ENCODE data around the gene PAXIP1. TPM values are rescaled to one million over a fixed set of nuclear protein-coding genes. Genes with fewer than 3 reads are reported as not detected.

The PAXIP1 gene
- total and polyA plus RNA-seq, 2 donors (not counting 3 experiments of a cell fraction or from before 2014, with no cell fraction given), result 10.0 to 15.8 TPM

DNA sequence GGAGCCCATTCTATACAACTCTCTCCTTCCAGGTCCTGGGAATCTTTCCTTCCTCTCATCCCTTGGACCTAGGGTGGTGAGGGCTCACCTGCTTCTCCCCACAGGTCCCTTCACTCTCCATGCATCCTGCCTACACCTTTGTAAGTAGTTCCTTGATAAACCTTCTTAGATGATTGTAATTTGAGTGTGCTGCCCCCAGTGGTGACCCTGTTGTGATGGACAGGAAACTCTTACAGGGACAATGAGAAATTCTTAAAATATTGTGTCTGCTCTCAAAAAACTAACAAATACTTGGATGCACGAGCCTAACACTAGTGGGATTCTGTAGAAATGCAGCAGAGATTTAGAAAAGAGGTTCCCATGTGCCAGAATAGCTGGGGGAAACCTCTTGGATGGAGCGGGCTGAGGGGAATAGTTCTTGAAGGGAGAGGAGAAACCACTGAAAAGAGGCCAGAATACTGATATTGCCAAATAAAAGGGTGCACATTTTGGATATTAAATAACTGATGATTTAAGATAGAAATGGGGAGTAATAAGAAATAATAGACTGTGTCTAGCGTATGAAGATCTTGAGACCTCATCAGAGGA, 6.7 kb upstream of the PAXIP1 start:
- BruUV-seq (replicated peaks), result no TSS peak
- H3K4me1 ChIP-seq (ENCODE audit: control insufficient read depth, extremely low read depth, insufficient read depth, low read length), result no peaks in the 10 kb centered on the region
- TF ChIP-seq, protein P1, sequence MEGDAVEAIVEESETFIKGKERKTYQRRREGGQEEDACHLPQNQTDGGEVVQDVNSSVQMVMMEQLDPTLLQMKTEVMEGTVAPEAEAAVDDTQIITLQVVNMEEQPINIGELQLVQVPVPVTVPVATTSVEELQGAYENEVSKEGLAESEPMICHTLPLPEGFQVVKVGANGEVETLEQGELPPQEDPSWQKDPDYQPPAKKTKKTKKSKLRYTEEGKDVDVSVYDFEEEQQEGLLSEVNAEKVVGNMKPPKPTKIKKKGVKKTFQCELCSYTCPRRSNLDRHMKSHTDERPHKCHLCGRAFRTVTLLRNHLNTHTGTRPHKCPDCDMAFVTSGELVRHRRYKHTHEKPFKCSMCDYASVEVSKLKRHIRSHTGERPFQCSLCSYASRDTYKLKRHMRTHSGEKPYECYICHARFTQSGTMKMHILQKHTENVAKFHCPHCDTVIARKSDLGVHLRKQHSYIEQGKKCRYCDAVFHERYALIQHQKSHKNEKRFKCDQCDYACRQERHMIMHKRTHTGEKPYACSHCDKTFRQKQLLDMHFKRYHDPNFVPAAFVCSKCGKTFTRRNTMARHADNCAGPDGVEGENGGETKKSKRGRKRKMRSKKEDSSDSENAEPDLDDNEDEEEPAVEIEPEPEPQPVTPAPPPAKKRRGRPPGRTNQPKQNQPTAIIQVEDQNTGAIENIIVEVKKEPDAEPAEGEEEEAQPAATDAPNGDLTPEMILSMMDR (IDR thresholded peaks at IDR 0.05; ENCODE audit: extremely low read depth in 1 of 2, insufficient read depth in 1 of 2, low read depth in 1 of 2, low read length in 2 of 2), result peak; percentile 29 to 49
- no peak for TF ChIP-seq POLR2A (IDR thresholded peaks at IDR 0.05; ENCODE audit: low read depth, low read length)
- no peak for TF ChIP-seq MYC (IDR thresholded peaks at IDR 0.05; ENCODE audit: low read depth, low read length)
- H3K9ac ChIP-seq (replicated peaks; ENCODE audit: extremely low read depth, insufficient read depth, low read length), result no peak overlapping the region
- no peaks in the 10 kb centered on the region for H3K36me3 ChIP-seq (ENCODE audit: control insufficient read depth in 2 of 2, extremely low read depth in 1 of 2, insufficient read depth in 2 of 2, low read length in 2 of 2)
- H3K79me2 ChIP-seq (ENCODE audit: control insufficient read depth, insufficient read depth, low read length), result no peaks in the 10 kb centered on the region
- no peak overlapping the region for H2AFZ ChIP-seq (ENCODE audit: low read depth, low read length)
- H3K27me3 ChIP-seq (ENCODE audit: control insufficient read depth in 2 of 2, insufficient read depth in 2 of 2, low read length in 2 of 2), result peaks cover 0 to 2% of the 10 kb centered on the region in 2 experiments
- H3K9me1 ChIP-seq (replicated peaks; ENCODE audit: control insufficient read depth, extremely low read depth, insufficient read depth, low read length), result no peaks in the 10 kb centered on the region
- DNase-seq (ENCODE audit: low read depth, low spot score), result peak; percentile 22
- no peaks in the 10 kb centered on the region for H4K20me1 ChIP-seq (replicated peaks; ENCODE audit: control insufficient read depth, extremely low read depth, insufficient read depth, low read length)
- H3K27ac ChIP-seq (ENCODE audit: insufficient read depth, low read depth, low read length), result no peak overlapping the region
- no peaks in the 10 kb centered on the region for H3K9me3 ChIP-seq (replicated peaks; ENCODE audit: control insufficient read depth, insufficient read depth, low read length)
- POLR2A ChIA-PET, result no interaction called here
- CTCF ChIA-PET, result interaction anchor here (1.0 to 2.3 kb wide), 9 partner anchors 8 to 374 kb away, joined by 3 to 11 read pairs (median 3); no protein-coding TSS in a partner anchor
- no peak overlapping the region for H3K4me3 ChIP-seq (replicated peaks in 1 of 3; ENCODE audit: insufficient read depth in 1 of 3, low read depth in 1 of 3, low read length in 3 of 3)
- dilution Hi-C loops (cut with MboI; ENCODE audit: extremely low pct_ligation_motif_present, low sequenced_read_pairs), result no loop called here
- intact Hi-C loops (cut with micrococcal nuclease), result loop anchor here (2.0 kb wide), 1 partner anchor 83 kb away; no protein-coding TSS in a partner anchor
- no peak for FAIRE-seq
- no peak overlapping the region for H3K4me2 ChIP-seq (ENCODE audit: insufficient read depth, low read length)

DNA sequence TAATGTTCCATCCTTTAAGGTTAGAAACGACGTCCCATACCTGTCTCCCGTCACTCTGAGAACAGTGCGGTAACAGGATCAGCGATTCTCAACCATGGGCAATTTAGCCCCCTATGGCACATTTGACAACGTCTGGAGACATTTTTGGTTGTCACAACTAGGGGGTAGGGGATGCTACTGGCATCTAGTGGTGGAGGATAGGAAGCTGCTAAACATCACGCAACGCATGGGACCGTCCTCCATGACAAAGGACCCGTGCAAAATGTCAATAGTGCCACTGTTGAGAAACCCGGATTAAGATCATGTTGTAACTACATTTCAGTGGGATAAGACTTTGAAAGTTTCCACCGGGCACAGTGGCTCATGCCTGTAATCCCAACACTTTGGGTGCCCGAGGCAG, 5.0 kb upstream of the PAXIP1 start:
- ChIA-PET POLR2A (no interaction called here), CTCF (interaction anchor here (1.1 to 1.7 kb wide), 6 partner anchors 13 to 376 kb away, joined by 3 to 10 read pairs (median 4); no protein-coding TSS in a partner anchor)
- peak; percentile 4 for FAIRE-seq
- no peaks in the 10 kb centered on the region for H4K20me1 ChIP-seq (replicated peaks; ENCODE audit: control insufficient read depth, extremely low read depth, insufficient read depth, low read length)
- peaks cover 7% of the 10 kb centered on the region for H3K79me2 ChIP-seq (ENCODE audit: control insufficient read depth, insufficient read depth, low read length)
- no peak overlapping the region for H2AFZ ChIP-seq (ENCODE audit: low read depth, low read length)
- no peaks in the 10 kb centered on the region for H3K9me3 ChIP-seq (replicated peaks; ENCODE audit: control insufficient read depth, insufficient read depth, low read length)
- no peak overlapping the region for H3K4me2 ChIP-seq (ENCODE audit: insufficient read depth, low read length)
- peaks cover 5% of the 10 kb centered on the region for H3K4me1 ChIP-seq (ENCODE audit: control insufficient read depth, extremely low read depth, insufficient read depth, low read length)
- dilution Hi-C loops (cut with MboI; ENCODE audit: extremely low pct_ligation_motif_present, low sequenced_read_pairs) (no loop called here), intact Hi-C loops (cut with micrococcal nuclease) (loop anchor here (2.0 kb wide), 1 partner anchor 81 kb away; no protein-coding TSS in a partner anchor)
- no peaks in the 10 kb centered on the region for H3K9me1 ChIP-seq (replicated peaks; ENCODE audit: control insufficient read depth, extremely low read depth, insufficient read depth, low read length)
- no peak overlapping the region for H3K27ac ChIP-seq (ENCODE audit: insufficient read depth, low read depth, low read length)
- no peaks in the 10 kb centered on the region for H3K36me3 ChIP-seq (ENCODE audit: control insufficient read depth in 2 of 2, extremely low read depth in 1 of 2, insufficient read depth in 2 of 2, low read length in 2 of 2)
- DNase-seq (ENCODE audit: low read depth, low spot score), result peak; percentile 9
- BruUV-seq (replicated peaks), result no TSS peak
- peaks cover 0 to 2% of the 10 kb centered on the region in 2 experiments for H3K27me3 ChIP-seq (ENCODE audit: control insufficient read depth in 2 of 2, insufficient read depth in 2 of 2, low read length in 2 of 2)
- no peak overlapping the region for H3K9ac ChIP-seq (replicated peaks; ENCODE audit: extremely low read depth, insufficient read depth, low read length)
- H3K4me3 ChIP-seq (replicated peaks in 1 of 3; ENCODE audit: insufficient read depth in 1 of 3, low read depth in 1 of 3, low read length in 3 of 3), result no peak overlapping the region
- TF ChIP-seq JUN (IDR thresholded peaks at IDR 0.05; ENCODE audit: borderline replicate concordance, insufficient read depth, insufficient read length, low read depth), result no peak
- TF ChIP-seq, protein P1 (IDR thresholded peaks at IDR 0.05; ENCODE audit: extremely low read depth in 1 of 2, insufficient read depth in 1 of 2, low read depth in 1 of 2, low read length in 2 of 2), result peak; percentile 15 to 28
